Left ventricle myocardium inferior (tissue), 1 donor: ENCODE data around the gene DUSP10. TPM values are rescaled to one million over a fixed set of nuclear protein-coding genes. Genes with fewer than 3 reads are reported as not detected.
A peak's percentile ranks its signal among the peaks of the same experiment; 100 is the strongest.

Experiments
- DNase-seq: peaks from one replicate; pipeline ENCODE4 v3.0.0-alpha.2; 2020
- H3K27ac ChIP-seq: fragments of 200-600 bp; replicated peaks from 2 replicates; pipeline ENCODE4 v1.8.0; 2021
- H3K27me3 ChIP-seq: fragments of 200-600 bp; 2 replicates; pipeline ENCODE4 v1.8.0; 2021; ENCODE audit warnings: low read depth
- H3K36me3 ChIP-seq: fragments of 200-600 bp; 2 replicates; pipeline ENCODE4 v1.8.0; 2021
- H3K4me1 ChIP-seq: fragments of 200-600 bp; 2 replicates; pipeline ENCODE4 v1.8.0; 2021
- H3K4me3 ChIP-seq: fragments of 200-600 bp; 2 replicates; pipeline ENCODE4 v1.8.0; 2021; ENCODE audit warnings: mild to moderate bottlenecking, moderate library complexity
- H3K9me3 ChIP-seq: fragments of 200-600 bp; replicated peaks from 2 replicates; pipeline ENCODE4 v1.8.0; 2021
- intact Hi-C: fragments of 100-400 bp; cut with micrococcal nuclease; formaldehyde crosslinking; loops from one replicate; pipeline ENCODE4 v1.11.0; 2022
- total RNA-seq: library from RNA; stranded (reverse); fragmentation: NEBNext Ultra II Directional; extraction: Animal tissue kit (Norgen Biotek cat#: 25700); gene quantifications from one replicate; pipeline ENCODE4 v1.2.1, GENCODE V29; 2021
- TF ChIP-seq, protein P1 (sequence below): fragments of 200-600 bp; IDR thresholded peaks from 2 replicates; pipeline ENCODE4 v1.8.0; 2021; ENCODE audit warnings: antibody characterized with exemption, mild to moderate bottlenecking, borderline replicate concordance
- donor health status: DM: no; HTN: yes; CAD: no; lungs with severe emphysema.

Gene DUSP10
- total RNA-seq, 1 donor from 2014 or later, result 4.6 TPM

GRCh38 chr1:221747839-221748238 is 6.0 kb upstream of the DUSP10 start:
- TF ChIP-seq, protein P1, sequence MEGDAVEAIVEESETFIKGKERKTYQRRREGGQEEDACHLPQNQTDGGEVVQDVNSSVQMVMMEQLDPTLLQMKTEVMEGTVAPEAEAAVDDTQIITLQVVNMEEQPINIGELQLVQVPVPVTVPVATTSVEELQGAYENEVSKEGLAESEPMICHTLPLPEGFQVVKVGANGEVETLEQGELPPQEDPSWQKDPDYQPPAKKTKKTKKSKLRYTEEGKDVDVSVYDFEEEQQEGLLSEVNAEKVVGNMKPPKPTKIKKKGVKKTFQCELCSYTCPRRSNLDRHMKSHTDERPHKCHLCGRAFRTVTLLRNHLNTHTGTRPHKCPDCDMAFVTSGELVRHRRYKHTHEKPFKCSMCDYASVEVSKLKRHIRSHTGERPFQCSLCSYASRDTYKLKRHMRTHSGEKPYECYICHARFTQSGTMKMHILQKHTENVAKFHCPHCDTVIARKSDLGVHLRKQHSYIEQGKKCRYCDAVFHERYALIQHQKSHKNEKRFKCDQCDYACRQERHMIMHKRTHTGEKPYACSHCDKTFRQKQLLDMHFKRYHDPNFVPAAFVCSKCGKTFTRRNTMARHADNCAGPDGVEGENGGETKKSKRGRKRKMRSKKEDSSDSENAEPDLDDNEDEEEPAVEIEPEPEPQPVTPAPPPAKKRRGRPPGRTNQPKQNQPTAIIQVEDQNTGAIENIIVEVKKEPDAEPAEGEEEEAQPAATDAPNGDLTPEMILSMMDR, result no peak
- peaks cover 12% of the 10 kb centered on the region for H3K4me1 ChIP-seq
- no peaks in the 10 kb centered on the region for H3K27me3 ChIP-seq
- intact Hi-C loops, result loop anchor here (10.0 kb wide), 1 partner anchor 203 kb away; no protein-coding TSS in a partner anchor
- H3K9me3 ChIP-seq, result no peaks in the 10 kb centered on the region
- no peaks in the 10 kb centered on the region for H3K36me3 ChIP-seq
- no peak for DNase-seq
- no peak overlapping the region for H3K27ac ChIP-seq
- no peak overlapping the region for H3K4me3 ChIP-seq

DNA sequence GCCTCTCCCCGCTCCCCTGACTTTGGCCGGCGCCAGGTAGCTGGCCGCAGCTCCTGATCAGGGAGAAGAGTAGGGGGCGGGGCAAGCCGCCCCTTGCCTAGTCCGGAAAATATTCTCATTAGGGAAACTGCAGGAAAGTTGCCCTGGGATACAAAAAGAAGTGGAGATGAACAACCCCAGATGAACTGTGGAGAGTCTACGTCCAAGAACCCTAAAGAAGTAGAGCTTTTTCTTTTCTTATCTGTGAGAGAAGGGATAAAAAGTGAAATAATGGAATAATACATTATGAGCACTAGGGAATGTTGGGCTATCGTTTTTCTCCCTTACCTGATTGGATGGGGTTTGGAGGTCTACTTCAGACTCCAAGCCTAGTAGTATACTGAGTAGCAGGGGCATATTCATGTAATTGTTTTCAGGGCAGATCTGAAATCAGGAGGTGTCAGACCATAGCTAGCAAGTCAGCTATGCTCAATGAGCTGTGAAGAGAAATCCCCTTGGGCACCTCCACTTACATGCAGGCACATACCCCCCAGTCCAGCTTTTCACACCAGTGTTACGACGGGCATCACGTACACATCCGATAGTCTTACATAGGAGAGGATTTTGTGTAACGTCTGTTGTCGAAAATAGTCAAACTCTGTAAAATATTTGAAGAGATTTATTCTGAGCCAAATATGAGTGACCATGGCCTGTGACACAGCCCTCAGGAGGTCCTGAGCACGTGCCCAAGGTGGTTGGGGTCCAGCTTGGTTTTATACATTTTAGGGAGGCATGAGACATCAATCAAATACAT is 1.7 kb upstream of the DUSP10 start:
- Histone ChIP-seq H3K4me3 (peak overlapping the region; percentile 80), H3K9me3 (no peaks in the 10 kb centered on the region), H3K36me3 (peaks cover 2% of the 10 kb centered on the region), H3K4me1 (peaks cover 38% of the 10 kb centered on the region), H3K27ac (peak overlapping the region; percentile 98), H3K27me3 (no peaks in the 10 kb centered on the region)
- intact Hi-C loops, result loop anchor here (10.0 kb wide), 1 partner anchor 199 kb away; no protein-coding TSS in a partner anchor
- TF ChIP-seq, protein P1, result no peak
- no peak for DNase-seq

DNA sequence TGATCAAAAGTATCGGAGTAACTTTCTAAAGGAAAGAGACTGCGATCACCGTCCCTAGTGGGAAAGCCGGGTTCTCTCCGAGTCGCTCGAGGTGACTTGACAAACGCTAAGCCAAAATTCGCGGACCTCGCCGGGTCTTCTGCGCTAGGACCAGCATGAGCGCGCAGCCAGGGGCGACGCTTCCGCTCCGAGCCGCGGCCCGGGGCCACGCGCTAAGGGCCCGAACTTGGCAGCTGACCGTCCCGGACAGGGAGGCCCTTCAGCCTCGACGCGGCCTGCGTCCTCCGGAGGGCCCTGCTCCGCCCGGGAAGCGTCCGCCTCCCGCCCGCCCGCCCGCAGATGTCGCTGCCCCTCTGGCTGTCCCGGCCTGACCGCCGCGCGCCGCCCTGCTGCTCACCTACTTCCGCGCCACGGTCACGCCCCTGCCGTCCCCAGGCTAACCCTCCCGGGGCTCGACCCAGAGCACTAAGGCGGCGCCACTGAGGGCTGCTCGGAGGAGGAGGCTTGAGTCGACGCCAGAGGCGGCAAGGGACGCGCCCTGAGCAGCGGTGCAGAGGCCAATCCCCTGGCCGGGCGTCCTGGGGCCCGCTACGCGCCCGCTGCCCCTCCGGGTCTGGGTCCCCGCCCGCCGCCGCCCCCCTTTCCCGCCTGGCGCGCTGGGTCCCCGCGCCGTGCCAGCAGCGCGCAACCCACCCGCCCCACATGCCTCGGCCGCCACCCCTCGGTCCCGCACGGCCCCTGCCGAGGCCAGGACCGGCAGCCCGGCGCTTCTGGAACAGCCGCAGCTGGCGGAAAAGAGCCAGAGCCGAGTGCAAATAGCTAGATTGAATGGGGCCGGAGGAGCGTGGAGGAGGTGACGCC is 896 bp upstream of the DUSP10 start:
- no peaks in the 10 kb centered on the region for H3K27me3 ChIP-seq
- intact Hi-C loops, result loop anchor here (10.0 kb wide), 1 partner anchor 198 kb away; no protein-coding TSS in a partner anchor
- H3K27ac ChIP-seq, result peak overlapping the region; percentile 98
- H3K36me3 ChIP-seq, result peaks cover 5% of the 10 kb centered on the region
- peak overlapping the region; percentile 80 for H3K4me3 ChIP-seq
- H3K4me1 ChIP-seq, result peaks cover 38% of the 10 kb centered on the region
- TF ChIP-seq, protein P1, result peak; percentile 54
- H3K9me3 ChIP-seq, result no peaks in the 10 kb centered on the region
- DNase-seq, result peak; percentile 94

DNA sequence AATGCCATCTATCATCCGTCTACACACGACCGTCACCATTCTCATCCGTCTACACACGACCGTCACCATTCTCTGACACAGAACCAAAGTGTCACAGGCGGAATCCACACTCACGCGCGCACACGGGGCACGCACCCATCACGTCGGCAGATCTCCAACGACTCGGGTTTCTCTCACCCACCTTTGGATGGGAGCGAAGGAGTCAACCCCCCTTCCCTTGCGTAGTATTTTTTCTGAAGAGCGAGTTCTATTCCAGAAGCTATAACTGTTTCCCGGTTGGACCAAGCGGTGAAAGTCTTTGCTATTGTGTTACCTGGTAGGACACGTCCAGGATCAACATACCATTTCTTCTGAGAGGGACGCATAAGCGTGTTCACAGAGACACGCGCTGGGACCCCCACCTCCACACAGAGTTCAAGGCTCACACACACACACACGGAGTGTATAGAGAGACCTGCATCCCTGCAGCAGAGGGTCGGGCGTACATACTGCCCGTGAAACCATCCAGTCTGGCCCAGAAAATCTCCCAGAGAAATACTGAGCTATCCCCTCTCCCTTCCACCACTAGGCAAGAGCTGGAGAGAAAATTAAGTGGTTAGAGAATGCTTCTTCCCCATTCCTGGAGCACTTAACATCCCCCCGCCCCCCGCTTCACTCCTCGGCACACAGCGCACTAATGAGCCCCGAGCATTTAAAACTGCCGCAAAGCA is 741 bp downstream of the DUSP10 start:
- Histone ChIP-seq H3K36me3 (peaks cover 5% of the 10 kb centered on the region), H3K4me3 (peak overlapping the region; percentile 80), H3K9me3 (no peaks in the 10 kb centered on the region), H3K4me1 (peaks cover 40% of the 10 kb centered on the region), H3K27me3 (no peaks in the 10 kb centered on the region), H3K27ac (peak overlapping the region; percentile 98)
- intact Hi-C loops, result loop anchor here (10.0 kb wide), 1 partner anchor 196 kb away; no protein-coding TSS in a partner anchor
- DNase-seq, result no peak
- TF ChIP-seq, protein P1, result no peak

- Histone ChIP-seq H3K27me3 (no peaks in the 10 kb centered on the region), H3K9me3 (no peaks in the 10 kb centered on the region), H3K36me3 (peaks cover 5% of the 10 kb centered on the region), H3K4me1 (peaks cover 47% of the 10 kb centered on the region), H3K27ac (peak overlapping the region; percentile 98), H3K4me3 (peak overlapping the region; percentile 80)
- no peak for DNase-seq
- TF ChIP-seq, protein P1, result no peak
- intact Hi-C loops, result loop anchor here (10.0 kb wide), 1 partner anchor 196 kb away; no protein-coding TSS in a partner anchor
Measured at GRCh38 chr1:221740369-221740992, 1.4 kb downstream of the DUSP10 start.
